CD4-positive, alpha-beta T cell treated with Interferon gamma for 1 hour (primary cell): Measurements from ENCODE around the gene SPTLC2.
"Not testable (repeated sequence)": the region's sequence is repeated elsewhere in the genome, so short reads cannot be mapped to it uniquely, and the experiment has no call there.

Experiments
- DNase-seq: peaks from one replicate; pipeline ENCODE4 v3.0.0-alpha.2; 2020

The SPTLC2 gene

DNA sequence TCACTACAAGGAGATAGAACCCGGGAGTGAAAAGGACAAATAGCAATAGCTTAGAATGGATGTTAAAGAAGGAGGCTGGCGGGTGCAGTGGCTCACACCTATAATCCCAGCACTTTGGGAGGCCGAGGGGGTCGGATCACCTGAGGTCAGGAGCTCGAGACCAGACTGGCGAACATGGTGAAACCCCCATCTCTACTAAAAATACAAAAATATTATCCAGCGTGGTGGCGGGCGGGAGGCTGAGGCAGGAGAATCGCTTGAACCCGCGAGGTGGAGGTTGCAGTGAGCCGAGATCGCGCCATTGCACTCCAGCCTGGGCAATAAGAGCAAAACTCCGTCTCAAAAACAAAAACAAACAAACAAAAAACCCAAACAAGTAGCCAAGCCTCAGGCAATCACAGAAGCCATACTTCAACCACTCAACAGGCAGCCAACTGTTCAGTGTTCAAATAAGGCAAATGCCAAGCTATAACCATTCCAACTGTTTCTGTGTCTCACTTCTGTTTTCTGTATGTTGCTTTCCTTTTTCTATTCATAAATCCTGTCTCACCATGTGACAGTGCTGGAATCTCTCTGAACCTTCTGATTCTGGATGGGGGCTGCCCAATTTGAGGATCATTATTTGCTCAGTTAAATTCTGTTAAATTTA, 3.9 kb upstream of the SPTLC2 start:
- DNase-seq = no peak

DNA sequence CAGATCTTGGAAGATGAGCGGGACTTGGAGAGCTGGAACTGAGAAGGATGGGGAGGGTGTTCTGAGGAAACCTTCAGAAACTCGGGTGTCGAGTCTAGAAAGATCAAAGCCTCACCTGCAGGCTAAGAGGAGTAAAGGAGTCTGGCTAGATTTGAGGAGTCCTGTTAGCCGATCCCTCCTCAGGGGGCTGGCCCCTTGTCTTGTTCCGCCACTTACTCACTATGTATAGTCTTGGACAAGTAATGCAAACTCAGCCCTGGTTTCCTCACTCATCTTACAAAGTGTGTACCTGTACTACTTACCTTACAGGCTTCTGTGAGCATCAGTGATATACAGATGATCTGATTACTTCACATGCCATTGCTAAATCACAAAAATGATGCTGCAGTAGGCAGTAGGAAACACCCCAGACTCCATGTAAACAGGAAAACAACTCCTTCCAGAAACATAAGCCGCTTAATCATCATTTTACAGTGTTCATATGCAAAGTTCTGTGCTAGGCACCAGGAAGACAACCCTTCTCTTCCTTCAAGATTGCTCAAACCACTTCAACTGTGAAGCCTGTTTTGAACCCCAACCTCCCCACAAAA, 2.0 kb upstream of the SPTLC2 start:
- no peak for DNase-seq

GRCh38 chr14:77616133-77616453, 344 bp downstream of the SPTLC2 start:
- DNase-seq = no peak

DNA sequence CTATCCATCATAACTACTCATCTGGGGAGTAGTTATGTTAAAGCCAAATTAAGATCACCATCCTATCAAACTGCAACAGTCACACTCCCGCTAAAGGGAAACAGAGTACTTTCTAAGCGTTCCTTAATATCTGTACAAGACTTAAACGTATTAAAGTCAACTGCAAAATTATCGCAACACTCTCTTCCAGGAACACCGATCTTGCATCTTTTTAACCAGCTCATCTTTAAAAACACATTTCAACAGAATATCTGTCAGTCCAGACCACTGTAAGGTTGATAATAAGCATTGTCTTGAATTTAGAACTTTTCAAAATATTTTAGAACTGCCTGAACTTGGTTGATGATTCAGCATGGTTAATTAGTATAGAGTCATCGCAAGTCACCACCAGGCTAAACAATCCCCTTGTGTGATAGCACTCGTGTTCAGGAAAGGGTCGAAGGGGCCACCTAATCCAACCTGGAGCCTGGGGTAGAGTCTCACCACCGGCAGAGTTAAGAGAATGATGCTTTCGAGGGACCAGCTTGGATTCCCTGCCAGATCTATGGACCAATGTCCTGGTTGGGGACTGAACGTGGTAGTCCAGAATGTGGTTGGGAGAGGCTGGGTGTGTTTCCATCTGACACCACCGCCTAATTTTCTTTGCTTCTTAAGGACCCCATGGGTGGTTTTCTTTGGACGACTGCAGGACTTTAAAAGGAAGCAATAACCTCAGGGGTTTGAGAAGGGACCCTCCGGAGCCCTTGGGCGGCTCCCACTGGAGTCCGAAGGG, 890 bp downstream of the SPTLC2 start:
- DNase-seq = no peak

- no peak for DNase-seq
Observed at GRCh38 chr14:77613201-77613600, 3.2 kb downstream of the SPTLC2 start.

DNA sequence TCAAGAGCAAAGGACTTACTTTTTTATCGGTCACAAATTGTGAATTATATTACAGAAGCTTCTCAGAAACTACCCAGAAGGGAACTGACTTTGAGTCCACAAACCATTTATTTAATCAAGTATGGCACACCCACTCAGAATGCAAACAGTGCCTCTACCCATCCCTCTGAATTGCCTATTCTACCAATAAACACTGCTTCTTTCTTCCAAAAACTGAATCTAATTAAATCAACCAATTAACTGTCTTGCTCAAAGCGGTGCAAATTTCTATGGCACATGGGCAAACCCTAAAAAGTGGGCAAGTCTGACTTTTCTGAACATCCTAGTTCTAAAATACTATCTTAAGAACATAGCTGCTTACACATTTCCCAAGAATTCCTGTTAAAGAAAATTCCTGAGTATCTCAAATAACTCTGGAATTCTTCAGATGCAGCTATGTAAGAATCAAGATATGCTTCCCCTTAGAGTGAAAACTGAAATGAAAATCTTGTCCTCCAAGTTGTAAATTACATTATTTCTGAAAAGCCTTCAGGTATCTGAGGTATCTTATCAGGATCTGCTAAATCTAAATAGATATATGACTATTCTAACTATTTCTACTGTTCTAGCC, 4.3 kb downstream of the SPTLC2 start:
- DNase-seq = no peak

GRCh38 chr14:77610553-77610952, 5.9 kb downstream of the SPTLC2 start:
- DNase-seq = no peak

DNA sequence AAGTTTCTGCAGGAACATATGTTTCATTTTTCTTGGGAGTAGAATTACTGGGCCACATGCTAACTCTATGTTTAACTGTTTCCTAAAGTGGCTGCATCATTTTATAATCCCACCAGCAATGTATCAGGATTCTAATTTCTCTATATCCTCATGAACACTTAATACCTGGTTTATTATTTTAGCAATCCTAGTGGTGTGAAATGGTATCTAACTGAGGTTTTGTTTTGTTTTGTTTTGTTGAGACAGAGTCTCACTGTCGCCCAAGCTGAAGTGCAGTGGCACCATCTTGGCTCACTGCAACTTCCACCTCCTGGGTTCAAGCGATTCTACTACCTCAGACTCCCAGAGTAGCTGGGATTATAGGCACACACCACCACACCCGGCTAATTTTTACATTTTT, 6.5 kb downstream of the SPTLC2 start:
- no peak for DNase-seq

DNA sequence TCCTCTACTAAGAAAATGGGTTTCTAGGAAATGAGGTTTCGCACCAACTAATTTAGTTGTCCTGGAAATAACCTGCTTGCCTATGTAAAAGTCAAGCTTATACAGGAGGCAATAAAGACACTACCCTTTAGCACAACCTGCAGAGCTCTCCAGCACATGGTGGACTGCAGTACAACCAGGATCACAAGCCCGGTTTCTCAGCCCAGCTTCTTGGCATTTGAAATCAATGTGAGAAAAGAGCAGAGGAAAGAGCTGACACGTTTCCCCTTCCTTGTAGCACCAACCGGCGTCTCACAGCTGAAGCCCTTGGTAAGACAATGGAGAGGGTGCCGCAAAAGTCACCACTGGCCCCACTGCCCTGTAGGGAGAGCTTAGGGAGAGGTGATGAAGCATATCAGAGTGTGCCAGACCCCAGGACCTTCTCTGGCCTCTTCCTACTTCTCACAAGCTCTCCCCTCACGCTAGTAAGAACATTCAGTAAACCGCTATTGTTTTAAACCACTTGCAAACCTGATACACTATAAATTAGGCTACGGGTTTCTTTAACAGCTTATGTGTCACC, 8.6 kb downstream of the SPTLC2 start:
- DNase-seq = no peak

DNA sequence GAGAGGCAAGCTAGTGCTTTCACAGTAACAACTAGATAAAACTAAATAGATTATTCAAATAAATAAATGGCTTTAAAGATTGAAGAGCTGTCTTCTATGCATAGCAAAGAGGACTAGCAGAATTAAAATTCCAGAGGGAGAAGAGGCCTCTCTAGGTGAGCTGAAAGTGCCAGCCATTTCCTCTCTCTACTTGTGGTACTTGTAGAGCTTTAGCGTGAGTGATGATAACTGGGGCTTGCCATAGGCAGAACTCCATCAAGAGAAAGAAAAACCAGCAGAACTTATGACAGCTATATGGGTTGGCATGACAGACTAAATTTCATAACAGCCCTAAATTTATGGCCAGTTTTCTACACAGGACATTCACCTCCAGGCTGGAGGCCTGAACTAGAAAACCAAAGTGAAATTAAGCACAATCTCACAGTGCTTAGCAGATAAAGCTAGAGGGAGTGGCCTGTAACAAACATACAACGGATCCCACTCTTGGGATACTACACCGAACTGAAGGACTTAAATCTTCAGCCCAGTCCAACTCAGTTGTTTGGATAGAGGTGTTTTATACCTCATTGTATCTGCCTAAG, 11.0 kb downstream of the SPTLC2 start:
- DNase-seq = no peak

GRCh38 chr14:77603654-77604255, 12.7 kb downstream of the SPTLC2 start:
- no peak for DNase-seq

DNA sequence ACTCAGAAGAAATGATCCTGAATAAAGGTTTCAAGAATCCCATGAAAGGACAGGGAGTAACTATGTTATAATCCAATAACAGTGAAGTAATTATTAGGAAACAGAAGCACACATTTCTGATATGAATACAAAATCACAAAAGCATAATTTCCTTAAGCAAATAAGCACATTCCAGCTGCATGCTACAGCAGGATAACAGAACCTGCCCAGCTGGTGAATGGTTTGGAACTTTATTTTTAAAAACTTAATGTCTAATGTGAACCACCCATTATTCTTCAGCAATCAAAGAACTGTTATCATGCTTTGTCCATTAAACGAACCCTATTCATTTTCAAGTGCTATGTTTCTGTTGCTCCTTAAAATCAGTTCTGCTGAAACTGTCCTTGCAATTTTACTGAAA, 13.4 kb downstream of the SPTLC2 start:
- no peak for DNase-seq

DNA sequence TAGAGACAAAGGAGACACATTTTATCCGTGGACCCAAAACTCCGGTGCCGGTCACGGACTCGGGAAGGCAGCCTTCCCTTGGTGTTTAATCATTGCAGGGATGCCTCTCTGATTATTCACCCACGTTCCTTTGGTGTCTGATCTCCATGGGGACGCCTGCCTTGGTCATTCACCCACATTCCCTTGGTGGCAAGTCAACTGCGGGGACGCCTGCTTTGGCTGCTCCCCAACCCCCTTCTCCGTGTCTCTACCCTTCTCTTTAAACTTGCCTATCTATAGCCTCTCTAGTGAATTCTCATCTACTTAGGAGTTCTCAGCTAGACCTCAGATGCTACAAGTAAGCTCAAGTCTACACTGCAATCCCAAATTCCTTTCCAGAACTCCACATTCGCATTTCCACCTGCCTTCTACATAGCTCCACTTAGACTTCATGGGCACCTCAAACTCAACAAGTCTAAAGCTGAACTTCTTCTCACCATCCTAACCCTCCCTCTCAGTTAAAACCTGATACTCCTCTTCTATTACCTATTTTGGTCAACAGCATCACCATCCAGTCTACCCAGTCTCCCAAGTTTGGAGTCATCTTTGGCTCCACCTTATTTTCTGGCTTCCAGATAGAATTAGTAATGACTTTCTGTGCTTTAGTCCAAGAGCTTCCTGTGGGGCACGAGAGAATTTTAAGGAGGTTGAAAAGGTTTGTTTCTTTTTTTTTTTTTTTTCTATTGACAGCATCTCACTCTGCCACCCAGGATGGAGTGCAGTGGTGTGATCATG, 14.4 kb downstream of the SPTLC2 start:
- no peak for DNase-seq

DNA sequence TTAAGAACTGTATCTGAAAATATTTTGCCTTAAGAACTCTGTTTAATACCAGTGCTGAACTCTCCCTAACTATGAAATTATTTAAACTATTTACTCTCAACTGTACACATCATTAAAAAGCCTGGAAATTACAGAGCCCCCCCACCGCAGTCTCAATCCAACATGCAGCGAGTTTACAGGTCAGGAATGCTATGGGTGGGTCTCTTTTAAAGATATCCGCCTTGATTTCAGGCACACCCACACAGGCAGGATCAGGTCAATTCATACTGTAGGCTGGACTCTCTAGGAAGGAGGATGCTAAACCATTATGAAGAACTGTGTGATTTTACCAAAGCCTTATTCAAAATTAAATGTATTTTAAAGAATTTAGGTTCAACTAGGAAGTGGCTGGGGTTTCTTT, 16.5 kb downstream of the SPTLC2 start:
- DNase-seq = no peak

DNA sequence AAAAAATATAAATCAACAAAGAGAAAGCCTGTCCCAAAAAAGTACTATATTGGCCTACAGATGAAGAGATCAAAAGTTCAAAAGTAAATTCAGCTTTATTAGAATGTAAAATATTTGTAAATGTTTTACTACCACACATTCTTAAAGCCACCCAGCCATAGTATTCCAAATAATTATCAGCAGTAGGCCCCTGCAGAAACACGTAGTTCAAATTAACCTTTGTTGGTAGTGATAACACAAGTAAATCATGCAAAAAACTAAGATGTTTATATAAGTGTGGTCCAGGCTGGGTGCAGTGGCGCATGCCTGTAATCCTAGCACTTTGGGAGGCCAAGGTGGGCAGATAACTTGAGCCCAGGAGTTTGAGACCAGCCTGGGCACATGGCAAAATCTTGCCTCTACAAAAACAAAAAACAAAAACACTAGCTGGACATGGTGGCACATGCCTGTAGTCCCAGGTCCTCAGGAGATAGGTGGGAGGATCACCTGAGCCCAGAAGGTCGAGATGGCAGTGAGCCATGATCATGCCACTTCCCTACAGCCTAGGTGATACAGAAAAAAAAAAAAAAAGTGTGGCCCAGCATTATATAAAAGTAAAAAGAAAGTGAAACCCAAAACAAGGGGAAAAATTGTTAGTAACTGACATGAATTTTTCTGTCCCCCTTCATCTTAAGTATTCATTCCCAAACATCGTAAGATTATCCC, 17.9 kb downstream of the SPTLC2 start:
- DNase-seq = no peak

DNA sequence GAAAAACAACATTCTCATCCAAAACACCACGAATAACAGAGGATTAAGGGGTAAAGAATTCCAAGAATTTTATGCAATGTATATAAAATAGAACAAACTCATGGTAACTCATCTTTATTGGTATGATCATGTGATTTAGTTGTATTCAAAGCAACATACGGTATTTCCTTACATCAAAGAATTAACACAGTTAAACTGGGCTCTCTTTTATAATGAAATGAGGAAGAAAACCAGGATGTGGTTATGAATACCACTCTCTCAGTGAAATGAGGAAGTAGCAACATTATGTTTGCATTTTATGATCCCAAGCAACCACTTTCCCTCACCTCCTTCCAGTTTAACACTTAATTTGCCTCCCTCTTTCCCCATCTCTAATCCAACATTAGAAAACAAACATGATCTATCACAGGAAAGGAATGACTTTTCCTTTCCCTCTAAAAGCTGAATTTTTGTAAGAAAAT, 22.9 kb downstream of the SPTLC2 start:
- DNase-seq = no peak

DNA sequence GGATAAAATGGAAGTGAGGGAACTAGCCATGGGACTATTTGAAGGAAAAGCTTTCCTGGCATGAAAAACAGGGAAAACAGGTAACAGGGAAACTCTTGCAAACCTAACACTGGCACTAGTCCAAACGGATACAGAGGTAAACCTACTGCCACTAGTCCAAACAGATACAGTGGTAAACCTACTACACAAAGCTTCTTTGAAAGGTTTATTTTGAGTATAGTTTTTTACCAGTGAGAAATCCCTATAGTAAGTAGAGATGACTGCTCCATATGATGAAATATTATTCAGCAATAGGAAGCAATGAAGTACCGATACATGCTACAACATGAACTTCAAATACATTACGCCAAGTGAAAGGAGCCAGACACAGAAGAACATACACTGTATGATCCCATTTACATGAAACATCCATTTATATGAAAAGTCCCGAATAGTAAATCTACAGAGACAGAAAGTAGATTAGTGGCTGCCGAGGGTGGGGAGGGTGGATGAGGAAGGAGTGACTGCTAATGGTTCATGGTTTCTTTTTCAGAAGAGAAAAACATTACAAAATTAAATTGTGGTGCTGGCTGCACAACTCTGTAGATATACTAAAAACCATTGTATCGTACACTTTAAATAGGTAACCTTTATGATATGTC, 25.5 kb downstream of the SPTLC2 start:
- DNase-seq = no peak

DNA sequence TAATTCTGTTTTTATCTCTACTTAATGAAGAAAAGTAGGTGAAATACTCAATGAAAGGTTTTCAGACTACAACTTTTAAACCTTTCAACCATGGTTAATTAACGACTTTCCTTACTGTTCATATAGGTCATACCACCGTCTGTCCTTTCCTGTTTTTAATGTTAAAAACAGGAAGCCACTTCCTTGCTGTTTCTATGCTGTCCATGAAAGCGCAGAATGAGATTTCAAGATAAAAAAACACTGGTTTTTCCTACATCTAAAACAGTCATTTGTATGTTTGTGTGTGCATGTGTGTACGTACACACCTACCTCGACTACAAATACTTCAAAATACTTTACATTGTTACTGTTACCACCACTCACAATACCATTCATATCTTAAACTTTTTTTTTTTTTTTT, 27.3 kb downstream of the SPTLC2 start:
- no peak for DNase-seq

GRCh38 chr14:77588411-77589025, 27.9 kb downstream of the SPTLC2 start:
- DNase-seq = not testable (repeated sequence)

DNA sequence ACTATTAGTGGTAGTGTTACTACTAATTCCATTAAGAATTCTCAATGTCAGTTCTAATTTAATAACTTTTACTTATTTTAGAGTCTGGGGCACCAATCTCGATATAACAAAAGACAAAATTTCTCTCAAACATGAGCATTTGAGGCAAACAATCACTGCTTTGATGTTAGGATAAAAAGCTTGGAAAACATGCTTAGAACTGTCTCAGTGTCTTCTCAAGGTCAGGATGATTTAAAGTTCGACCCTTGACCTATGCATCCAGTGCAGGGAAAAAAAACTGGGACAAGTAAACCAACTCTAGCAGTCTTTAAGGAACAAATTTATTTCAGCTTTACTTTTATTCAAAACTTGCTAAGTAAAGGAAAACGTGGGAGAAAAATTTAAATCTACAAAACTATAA, 31.1 kb downstream of the SPTLC2 start:
- no peak for DNase-seq
